Stimulated activated CD8-positive, alpha-beta memory T cell treated with anti-CD3 and anti-CD28 coated beads, Interleukin-15, amount 100 ng/mL, for 24 hours (primary cell): ENCODE data around the gene TANGO6.
"Not testable (repeated sequence)": the region's sequence is repeated elsewhere in the genome, so short reads cannot be mapped to it uniquely, and the experiment has no call there.

ENCODE experiments used
- DNase-seq: peaks from one replicate; pipeline ENCODE4 v3.0.0-alpha.2; 2020; ENCODE audit warnings: low read depth

The TANGO6 gene

GRCh38 chr16:69057400-69058378 is 214.4 kb downstream of the TANGO6 start:
- no peak for DNase-seq

GRCh38 chr16:69063491-69063890 is 220.2 kb downstream of the TANGO6 start:
- DNase-seq = not testable (repeated sequence)

- no peak for DNase-seq
Observed at GRCh38 chr16:69064124-69064763, 220.9 kb downstream of the TANGO6 start.

GRCh38 chr16:69064764-69065313 is 221.5 kb downstream of the TANGO6 start:
- DNase-seq = no peak

GRCh38 chr16:69069504-69069903 is 226.2 kb downstream of the TANGO6 start:
- no peak for DNase-seq

GRCh38 chr16:69071036-69071435 is 227.7 kb downstream of the TANGO6 start:
- DNase-seq = no peak

- no peak for DNase-seq
Observed at GRCh38 chr16:69072640-69072974, 229.3 kb downstream of the TANGO6 start.

GRCh38 chr16:69073181-69073702 is 229.9 kb downstream of the TANGO6 start:
- no peak for DNase-seq

- DNase-seq = no peak
Observed at GRCh38 chr16:69077251-69077650, 233.9 kb downstream of the TANGO6 start.

GRCh38 chr16:69078073-69078472 is 234.7 kb downstream of the TANGO6 start:
- no peak for DNase-seq

GRCh38 chr16:69079697-69080096 is 236.4 kb downstream of the TANGO6 start:
- no peak for DNase-seq

- no peak for DNase-seq
Observed at GRCh38 chr16:69083306-69083941, 240.1 kb downstream of the TANGO6 start.

GRCh38 chr16:69084289-69084688 is 241.0 kb downstream of the TANGO6 start:
- no peak for DNase-seq

- no peak for DNase-seq
Observed at GRCh38 chr16:69085032-69085695, 241.8 kb downstream of the TANGO6 start.

- DNase-seq = no peak
Observed at GRCh38 chr16:69087161-69087581, 243.8 kb downstream of the TANGO6 start.

GRCh38 chr16:69088684-69089083 is 245.4 kb downstream of the TANGO6 start:
- DNase-seq = no peak

- no peak for DNase-seq
Observed at GRCh38 chr16:69089091-69089910, 246.0 kb downstream of the TANGO6 start.

GRCh38 chr16:69093974-69094373 is 250.6 kb downstream of the TANGO6 start:
- no peak for DNase-seq

- DNase-seq = no peak
Observed at GRCh38 chr16:69094501-69094900, 251.2 kb downstream of the TANGO6 start.

GRCh38 chr16:69095193-69095592 is 251.9 kb downstream of the TANGO6 start:
- DNase-seq = no peak
